Measurements from ENCODE around the gene KIAA0040.

KIAA0040 gene

GRCh38 chr1:175192630-175193526, at the start of gene KIAA0040:
Gene KIAA0040 (minus strand): TSS chr1:175192776. CDS start chr1:175161013, 31,763 bp downstream.
- peak; percentile 77 for DNase-seq

- no peak for DNase-seq
Measured at GRCh38 chr1:175237389-175237788, 44.8 kb upstream of the KIAA0040 start.

- DNase-seq, result no peak
Measured at GRCh38 chr1:175234639-175235038, 42.1 kb upstream of the KIAA0040 start.

GRCh38 chr1:175232335-175232734, 39.8 kb upstream of the KIAA0040 start:
- DNase-seq, result no peak

GRCh38 chr1:175225805-175226129, 33.2 kb upstream of the KIAA0040 start:
- no peak for DNase-seq

- no peak for DNase-seq
Measured at GRCh38 chr1:175222296-175222938, 29.8 kb upstream of the KIAA0040 start.

GRCh38 chr1:175221557-175222175, 29.1 kb upstream of the KIAA0040 start:
- DNase-seq, result no peak

- no peak for DNase-seq
Measured at GRCh38 chr1:175220853-175221556, 28.4 kb upstream of the KIAA0040 start.

GRCh38 chr1:175219774-175220173, 27.2 kb upstream of the KIAA0040 start:
- DNase-seq, result no peak

- DNase-seq, result no peak
Measured at GRCh38 chr1:175218786-175219434, 26.3 kb upstream of the KIAA0040 start.

- no peak for DNase-seq
Measured at GRCh38 chr1:175217721-175218531, 25.4 kb upstream of the KIAA0040 start.

GRCh38 chr1:175216444-175216843, 23.9 kb upstream of the KIAA0040 start:
- DNase-seq, result no peak

- no peak for DNase-seq
Measured at GRCh38 chr1:175211656-175212055, 19.1 kb upstream of the KIAA0040 start.

GRCh38 chr1:175210744-175211143, 18.2 kb upstream of the KIAA0040 start:
- no peak for DNase-seq

GRCh38 chr1:175209493-175209921, 16.9 kb upstream of the KIAA0040 start:
- DNase-seq, result peak; percentile 51

GRCh38 chr1:175208773-175209492, 16.4 kb upstream of the KIAA0040 start:
- DNase-seq, result peak; percentile 78

GRCh38 chr1:175207971-175208370, 15.4 kb upstream of the KIAA0040 start:
- no peak for DNase-seq

GRCh38 chr1:175206687-175207086, 14.1 kb upstream of the KIAA0040 start:
- DNase-seq, result no peak

GRCh38 chr1:175204330-175204729, 11.8 kb upstream of the KIAA0040 start:
- DNase-seq, result peak; percentile 30

- DNase-seq, result no peak
Measured at GRCh38 chr1:175203570-175204068, 11.0 kb upstream of the KIAA0040 start.

Data from activated CD4-positive, alpha-beta T cell treated with anti-CD3 and anti-CD28 coated beads, Interleukin-10, Interleukin-2, amounts not matched to agents 100 ng/mL and 50 ng/mL, durations not matched to agents 16 hours and 8 hours (primary cell).